Left cardiac atrium (tissue), 4 donors: ENCODE data around the gene KRTAP4-8. TPM values are rescaled to one million over a fixed set of nuclear protein-coding genes. Genes with fewer than 3 reads are reported as not detected.
"Not testable (repeated sequence)": the region's sequence is repeated elsewhere in the genome, so short reads cannot be mapped to it uniquely, and the experiment has no call there.

Source experiments
- ATAC-seq, 2 donors: fragments of 200-7000 bp; cut with Tn5 transposase; one replicate each; pipeline ENCODE4 v1.9.1; 2020; ENCODE audit warnings: mild to moderate bottlenecking in 2 of 2, moderate library complexity in 2 of 2
- DNase-seq: peaks from one replicate; pipeline ENCODE4 v3.0.0-alpha.2; 2020
- intact Hi-C, 2 donors: fragments of 100-400 bp; cut with DNase I; formaldehyde crosslinking; loops; one replicate each; pipeline versions ENCODE4 v1.14.1 to v1.15.1; 2022 to 2023
- long read RNA-seq: library from polyadenylated mRNA; unstranded; transcript quantifications from one replicate; pipeline ENCODE4 v2.0.0, GENCODE V29; 2021
- total RNA-seq, 2 donors: library from RNA; stranded (reverse); fragmentation: NEBNext Ultra II Directional; extraction: Animal tissue kit (Norgen Biotek cat#: 25700); gene quantifications; one replicate each; pipeline ENCODE4 v1.2.1, GENCODE V29; 2021
- donor health status: DM: no; HTN: yes; CAD: no.
- donor health status: DM: no; HTN: yes; CAD: no; lungs with severe emphysema.
- donor health status: DM: yes; HTN: yes; CAD: no.
- donor health status: Dilated cardiomyopathy.

The KRTAP4-8 gene
- total RNA-seq = not detected
- long read RNA-seq = 0 reads

GRCh38 chr17:41098042-41098441 is at the start of gene KRTAP4-8:
KRTAP4-8 (minus strand) TSS chr17:41098142; CDS start chr17:41098084, 58 bp downstream.
- ATAC-seq = no peak
- DNase-seq = no peak
- intact Hi-C loops = no loop called here

- ATAC-seq (no peak), DNase-seq (no peak)
- intact Hi-C loops = no loop called here
Measured at GRCh38 chr17:41145261-41145660, 47.3 kb upstream of the KRTAP4-8 start.

GRCh38 chr17:41144846-41145245 is 46.9 kb upstream of the KRTAP4-8 start:
- DNase-seq (no peak), ATAC-seq (no peak)
- intact Hi-C loops = no loop called here

- ATAC-seq = no peak
Measured at GRCh38 chr17:41141361-41141760, 43.4 kb upstream of the KRTAP4-8 start.

GRCh38 chr17:41140360-41141131 is 42.6 kb upstream of the KRTAP4-8 start, which contains the start of gene KRTAP4-6:
KRTAP4-6 (minus strand) TSS chr17:41140544; CDS start chr17:41140487, 57 bp downstream.
- intact Hi-C loops = no loop called here
- DNase-seq = no peak
- ATAC-seq = no peak

More at GRCh38 chr17:41141361-41141760, 43.4 kb upstream of the KRTAP4-8 start:
- no peak for DNase-seq
- intact Hi-C loops = no loop called here

- intact Hi-C loops, ATAC-seq, DNase-seq: not testable (repeated sequence)
Measured at GRCh38 chr17:41139865-41140264, 41.9 kb upstream of the KRTAP4-8 start.

GRCh38 chr17:41133880-41134735 is 36.2 kb upstream of the KRTAP4-8 start:
- ATAC-seq = no peak
- DNase-seq = no peak
- intact Hi-C loops = no loop called here

GRCh38 chr17:41131979-41132378 is 34.0 kb upstream of the KRTAP4-8 start:
- DNase-seq (no peak), ATAC-seq (no peak)
- intact Hi-C loops = no loop called here

- no peak for ATAC-seq
Measured at GRCh38 chr17:41127371-41127770, 29.4 kb upstream of the KRTAP4-8 start.

GRCh38 chr17:41126412-41126811 is 28.5 kb upstream of the KRTAP4-8 start:
- intact Hi-C loops = no loop called here
- ATAC-seq (no peak), DNase-seq (no peak)

More at GRCh38 chr17:41127371-41127770, 29.4 kb upstream of the KRTAP4-8 start:
- intact Hi-C loops = no loop called here
- no peak for DNase-seq

GRCh38 chr17:41125064-41125463 is 27.1 kb upstream of the KRTAP4-8 start:
- intact Hi-C loops = no loop called here
- ATAC-seq (no peak), DNase-seq (no peak)

- DNase-seq, intact Hi-C loops, ATAC-seq: not testable (repeated sequence)
Measured at GRCh38 chr17:41123991-41124371, 26.0 kb upstream of the KRTAP4-8 start, which contains the start of gene KRTAP4-12. KRTAP4-12 (minus strand) TSS chr17:41124182; CDS start chr17:41124122, 60 bp downstream.

GRCh38 chr17:41123292-41123990 is 25.5 kb upstream of the KRTAP4-8 start:
- DNase-seq, intact Hi-C loops, ATAC-seq: not testable (repeated sequence)

- DNase-seq (no peak), ATAC-seq (no peak)
- intact Hi-C loops = no loop called here
Measured at GRCh38 chr17:41121742-41122141, 23.8 kb upstream of the KRTAP4-8 start.

- intact Hi-C loops, DNase-seq, ATAC-seq: not testable (repeated sequence)
Measured at GRCh38 chr17:41119696-41120690, 22.1 kb upstream of the KRTAP4-8 start.

- ATAC-seq (no peak), DNase-seq (no peak)
- intact Hi-C loops = no loop called here
Measured at GRCh38 chr17:41118721-41119120, 20.8 kb upstream of the KRTAP4-8 start.

- DNase-seq, intact Hi-C loops, ATAC-seq: not testable (repeated sequence)
Measured at GRCh38 chr17:41117846-41118386, 20.0 kb upstream of the KRTAP4-8 start, which contains the start of gene KRTAP4-11. KRTAP4-11 (minus strand) TSS chr17:41118373; CDS start chr17:41118315, 58 bp downstream.

- intact Hi-C loops = no loop called here
- no peak for DNase-seq
- ATAC-seq = no peak
Measured at GRCh38 chr17:41116297-41116696, 18.4 kb upstream of the KRTAP4-8 start.
